SIG-M5 treated with dmso at 0.1 percent for 504 hours (cell line): Measurements from ENCODE around the gene BHMT2.

Experiments
- DNase-seq: peaks from one replicate; lab custom pipeline; 2025; ENCODE audit not compliant: unreplicated experiment; lab: John Stamatoyannopoulos, UW

The BHMT2 gene

DNA sequence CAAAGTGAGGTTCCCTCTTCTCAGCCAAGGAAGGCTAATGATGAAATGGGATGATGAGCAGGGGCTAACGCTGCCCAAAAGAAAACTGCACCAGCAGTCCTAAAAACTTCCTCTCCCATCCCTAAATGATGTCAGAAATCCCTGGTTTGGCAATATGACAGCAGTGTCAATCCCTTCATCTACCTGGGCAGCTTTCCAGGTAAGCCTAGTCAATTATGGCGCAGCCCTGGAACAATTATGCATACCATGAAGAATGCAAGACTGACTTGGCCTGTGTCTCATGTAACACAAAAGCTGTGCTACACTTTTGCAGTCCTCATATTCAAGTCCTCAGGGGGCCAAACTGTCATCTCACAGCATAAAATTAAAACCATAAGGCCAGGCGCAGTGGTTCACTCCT is 7.1 kb upstream of the BHMT2 start:
- DNase-seq = no peak

DNA sequence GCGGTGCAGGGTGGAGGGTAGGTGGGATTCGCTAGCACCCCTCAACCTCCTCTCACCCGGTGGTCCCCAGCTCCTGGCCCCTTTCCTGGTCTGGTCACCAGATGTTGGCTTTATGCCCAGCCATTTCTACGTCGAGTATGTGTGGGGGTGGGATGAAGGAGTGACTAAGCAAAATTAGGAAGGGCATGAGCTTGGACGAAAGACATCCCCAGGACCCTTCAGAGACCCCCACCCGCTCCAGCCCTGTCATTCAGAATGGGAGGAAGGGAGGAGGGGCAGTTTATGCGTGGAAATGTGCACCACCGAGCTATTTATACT is 742 bp downstream of the BHMT2 start:
- no peak for DNase-seq

DNA sequence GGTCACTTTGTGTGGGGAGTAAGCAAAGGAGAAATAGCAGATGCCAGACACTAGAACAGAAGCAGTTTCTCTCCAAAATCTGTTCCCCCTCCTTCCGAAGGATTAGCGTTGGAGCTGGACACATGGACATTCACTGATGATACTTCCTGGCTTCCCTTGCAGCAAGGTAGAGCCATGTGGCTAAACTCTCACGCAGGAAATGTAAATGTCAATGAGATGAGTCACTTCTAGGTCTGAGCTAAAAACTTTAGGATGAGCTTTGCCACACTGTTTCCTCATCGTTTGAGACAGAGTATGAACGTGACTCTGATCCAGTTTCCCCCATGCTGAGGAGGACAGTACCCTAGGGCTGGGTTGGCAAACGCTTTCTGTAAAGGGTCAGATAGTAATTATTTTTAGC is 5.1 kb downstream of the BHMT2 start:
- DNase-seq = peak; percentile 7

GRCh38 chr5:79075646-79076426 is 6.3 kb downstream of the BHMT2 start:
- DNase-seq = no peak

DNA sequence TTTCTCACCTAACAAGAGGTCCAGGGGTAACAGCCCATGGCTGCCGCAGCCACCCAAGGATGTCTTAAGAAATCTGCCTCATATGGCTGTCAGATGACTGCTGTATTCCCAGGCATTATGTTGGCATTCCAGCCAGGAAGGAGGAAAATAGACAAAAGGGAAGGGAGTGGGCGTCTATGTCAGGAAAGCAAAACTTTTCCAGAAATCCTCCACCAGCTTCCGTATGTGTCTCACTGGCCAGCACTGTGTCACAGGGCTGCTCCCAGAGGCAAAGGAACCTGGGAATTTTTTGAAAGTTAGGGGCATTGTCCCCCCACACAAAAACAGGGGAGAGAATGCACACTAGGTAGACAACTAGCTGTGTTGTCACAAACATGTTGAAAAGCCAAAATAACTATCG is 7.3 kb downstream of the BHMT2 start:
- no peak for DNase-seq

GRCh38 chr5:79077680-79078365 is 8.3 kb downstream of the BHMT2 start:
- no peak for DNase-seq

DNA sequence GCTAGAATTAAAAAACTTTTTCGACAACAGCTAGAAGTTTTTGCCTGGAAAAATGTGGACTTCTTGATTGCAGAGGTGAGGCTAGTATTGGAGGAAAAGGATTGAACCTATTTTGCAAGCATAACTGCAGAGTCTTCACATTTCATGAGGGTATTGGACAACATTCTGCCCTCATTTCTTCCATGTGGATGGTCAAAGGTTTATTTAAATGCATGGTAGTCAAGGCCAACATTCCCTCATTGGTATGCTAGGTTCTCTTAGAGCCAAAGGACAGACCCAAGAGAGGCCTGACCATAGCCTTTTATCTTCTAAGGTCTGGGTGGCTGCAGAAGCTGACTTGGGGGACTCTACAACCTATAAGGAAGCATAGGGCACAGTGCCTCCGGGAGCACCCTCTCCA is 11.2 kb downstream of the BHMT2 start:
- no peak for DNase-seq

GRCh38 chr5:79081779-79082178 is 12.2 kb downstream of the BHMT2 start:
- DNase-seq = no peak

DNA sequence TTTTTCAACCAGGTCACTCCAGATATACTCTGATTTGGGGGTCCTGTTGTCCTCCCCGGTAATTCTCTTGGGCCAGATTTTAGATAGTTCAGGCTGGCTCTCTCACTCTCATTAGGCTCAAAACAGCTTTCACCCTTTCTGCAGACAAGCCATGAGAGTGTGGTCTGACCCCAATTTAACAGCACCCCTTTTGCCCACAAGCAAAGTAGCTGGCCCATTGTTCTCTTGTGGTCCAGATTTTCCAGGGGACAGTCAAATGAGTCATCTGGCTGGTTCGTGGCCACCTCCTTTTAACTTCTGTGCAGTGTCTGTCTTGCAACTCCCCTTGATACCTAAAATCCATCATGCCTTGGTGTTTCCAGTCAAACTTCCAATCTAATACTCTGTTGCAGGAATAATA is 16.5 kb downstream of the BHMT2 start:
- no peak for DNase-seq

DNA sequence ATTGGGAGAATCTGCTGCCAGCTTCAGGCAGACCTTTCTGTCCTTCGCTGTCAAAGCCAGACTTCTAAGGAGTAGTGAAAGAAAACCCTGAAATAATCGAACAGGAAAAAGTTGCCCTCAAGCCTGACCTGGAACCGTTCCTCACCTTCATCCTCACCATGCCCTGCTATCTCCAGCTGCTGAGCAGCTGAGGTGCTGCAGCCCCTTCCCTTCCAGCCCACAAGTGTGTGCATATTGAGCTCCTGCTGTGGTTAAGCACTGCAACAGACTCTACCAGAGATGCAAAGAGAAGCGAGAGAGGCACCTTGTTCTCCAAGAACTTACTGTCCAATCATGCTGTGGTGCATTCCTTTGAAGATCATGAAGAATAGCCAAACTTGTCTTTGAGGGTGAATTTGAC is 18.9 kb downstream of the BHMT2 start:
- no peak for DNase-seq

- no peak for DNase-seq
These were observed 21.5 kb downstream of the BHMT2 start for GRCh38 chr5:79091064-79091463.

DNA sequence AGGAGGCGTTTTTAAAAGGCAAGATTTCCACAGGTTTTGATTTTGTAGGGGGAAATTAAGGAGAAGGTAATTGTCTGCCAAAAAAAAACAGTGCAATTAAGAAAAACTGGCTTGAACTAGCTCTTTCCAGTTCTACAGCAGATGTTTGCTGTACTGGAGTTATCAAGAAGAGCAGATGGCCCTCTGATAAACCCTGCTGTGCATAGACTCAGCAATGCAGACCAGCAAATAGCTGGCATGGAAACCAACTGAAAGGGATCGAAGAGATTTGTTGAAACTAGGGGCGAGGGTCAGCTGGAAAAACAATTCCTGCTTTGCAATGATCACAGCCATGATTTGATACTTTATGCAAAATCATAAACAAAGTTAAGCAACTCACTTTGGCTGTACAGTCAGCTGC is 24.2 kb downstream of the BHMT2 start:
- DNase-seq = no peak

DNA sequence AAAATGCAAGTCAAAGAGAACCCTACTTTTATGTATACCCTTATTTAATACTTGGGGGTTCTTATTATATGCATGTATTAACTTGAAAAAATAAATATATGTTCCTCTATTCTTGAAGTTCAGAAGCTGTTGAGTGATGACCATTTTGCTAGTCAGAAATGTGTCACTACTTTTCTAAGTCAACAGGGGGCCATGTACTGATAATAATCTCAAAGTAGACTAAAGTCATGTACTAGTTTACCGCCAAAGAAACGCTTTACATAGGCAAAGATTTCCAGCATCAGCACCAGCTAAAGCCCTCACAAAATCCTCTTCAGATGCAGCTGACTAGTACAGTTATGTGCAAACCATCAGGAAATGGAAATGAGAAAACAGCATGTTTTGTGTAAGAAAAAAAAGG is 36.3 kb downstream of the BHMT2 start:
- no peak for DNase-seq

DNA sequence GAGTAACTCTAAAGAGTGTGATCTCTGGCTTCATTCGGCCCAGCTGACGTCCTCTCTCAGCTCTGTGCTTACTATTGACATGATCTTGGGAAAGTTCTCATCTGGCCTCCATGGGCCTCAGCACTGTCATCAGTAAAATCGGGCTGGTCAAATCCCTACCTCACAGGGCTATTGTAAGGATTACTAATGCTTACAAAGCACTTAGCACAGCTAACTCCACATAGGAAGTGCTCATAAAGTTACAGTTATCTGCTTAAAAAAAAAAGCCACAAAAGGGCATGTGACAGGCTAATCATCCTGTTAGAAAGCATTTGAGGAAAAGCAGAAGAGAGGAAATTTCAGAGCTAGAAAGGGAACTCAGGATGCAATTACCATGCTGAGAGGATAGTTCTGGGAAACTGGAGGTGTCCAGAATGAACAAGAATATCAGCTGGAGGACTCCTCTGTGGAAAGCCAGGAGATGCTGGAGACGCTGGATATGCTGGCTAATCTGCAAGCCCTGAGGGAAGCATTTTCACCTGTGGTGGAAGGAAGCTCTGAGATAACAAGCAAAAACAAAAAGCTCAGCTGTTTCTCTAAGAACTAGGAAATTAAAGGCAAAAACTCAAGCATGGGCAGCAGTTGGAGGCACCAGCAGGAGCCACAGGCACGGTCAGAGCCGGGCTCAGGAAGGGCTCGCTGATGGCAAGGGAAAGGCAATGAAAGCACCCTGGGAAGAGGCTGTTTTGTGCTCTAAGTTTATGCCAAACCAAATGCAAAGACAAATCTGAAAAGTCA is 37.6 kb downstream of the BHMT2 start:
- peak; percentile 57 for DNase-seq

DNA sequence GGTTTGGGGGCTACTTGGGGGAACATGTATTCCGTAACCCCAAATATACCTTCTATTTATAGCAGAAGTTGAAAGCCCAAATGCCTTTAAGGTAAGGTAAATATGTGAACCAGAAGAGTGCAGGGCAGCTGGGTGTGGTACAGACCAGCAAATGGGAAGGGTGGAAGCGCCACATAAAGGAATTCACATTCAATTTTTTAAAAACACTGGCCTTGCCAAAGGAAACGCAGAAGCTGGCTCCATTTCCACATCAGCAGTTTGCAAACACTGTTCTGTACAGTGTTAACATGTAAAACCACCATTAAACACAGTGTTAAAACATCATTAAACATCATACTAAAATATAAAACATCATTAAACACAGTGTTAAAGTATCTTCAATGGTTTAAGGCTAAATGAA is 38.5 kb downstream of the BHMT2 start:
- DNase-seq = no peak

GRCh38 chr5:79108792-79109191 is 39.2 kb downstream of the BHMT2 start:
- DNase-seq = no peak

DNA sequence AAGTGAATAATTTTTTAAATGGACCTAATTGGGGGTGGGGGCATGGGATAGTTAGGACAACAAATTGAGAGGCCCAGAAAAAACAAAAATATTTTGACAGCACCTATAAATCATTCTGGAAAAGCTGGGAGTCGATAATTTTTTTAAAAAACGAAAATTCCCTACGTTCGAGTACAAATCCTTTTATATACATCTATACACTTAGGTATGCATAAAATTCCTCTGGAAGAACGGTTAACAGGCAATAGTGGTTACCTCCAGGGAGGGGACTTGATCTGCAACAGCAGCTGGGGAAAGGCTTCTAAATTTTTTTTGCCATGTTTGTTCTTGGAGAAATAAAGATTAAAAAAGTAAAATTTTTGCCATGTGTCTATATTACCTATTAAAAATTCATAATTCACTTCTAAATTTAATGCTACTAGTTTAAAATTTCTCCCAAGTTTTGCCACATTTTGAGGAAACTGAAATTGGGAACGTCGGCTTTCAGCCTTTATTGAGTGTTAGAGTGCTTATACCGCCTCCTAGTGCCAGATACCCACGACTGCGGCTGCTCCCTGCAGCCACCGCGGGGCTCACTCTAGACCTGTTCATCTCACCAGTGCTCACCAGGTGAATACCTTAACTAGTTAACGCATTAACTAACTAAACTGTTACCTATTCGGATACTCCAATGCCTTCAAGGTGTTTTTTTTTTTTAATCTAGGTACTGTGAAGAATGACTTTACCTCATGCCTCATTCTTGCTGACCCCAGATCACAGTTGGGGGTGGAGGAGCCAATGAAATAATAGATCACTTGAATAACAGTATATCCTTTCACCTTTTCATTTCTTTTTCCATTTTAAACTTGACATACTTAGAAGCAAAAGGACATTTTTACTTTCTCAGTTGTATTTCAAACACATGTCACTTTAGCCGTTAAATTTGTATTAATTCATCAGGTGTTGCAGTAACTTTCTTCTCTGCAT is 40.2 kb downstream of the BHMT2 start:
- DNase-seq = peak; percentile 30

- DNase-seq = no peak
These were observed 41.9 kb downstream of the BHMT2 start, which contains the start of gene BHMT for GRCh38 chr5:79111387-79111959. Gene BHMT, plus strand, starts transcription at chr5:79111809. Its CDS starts 77 bp downstream, at chr5:79111886.

DNA sequence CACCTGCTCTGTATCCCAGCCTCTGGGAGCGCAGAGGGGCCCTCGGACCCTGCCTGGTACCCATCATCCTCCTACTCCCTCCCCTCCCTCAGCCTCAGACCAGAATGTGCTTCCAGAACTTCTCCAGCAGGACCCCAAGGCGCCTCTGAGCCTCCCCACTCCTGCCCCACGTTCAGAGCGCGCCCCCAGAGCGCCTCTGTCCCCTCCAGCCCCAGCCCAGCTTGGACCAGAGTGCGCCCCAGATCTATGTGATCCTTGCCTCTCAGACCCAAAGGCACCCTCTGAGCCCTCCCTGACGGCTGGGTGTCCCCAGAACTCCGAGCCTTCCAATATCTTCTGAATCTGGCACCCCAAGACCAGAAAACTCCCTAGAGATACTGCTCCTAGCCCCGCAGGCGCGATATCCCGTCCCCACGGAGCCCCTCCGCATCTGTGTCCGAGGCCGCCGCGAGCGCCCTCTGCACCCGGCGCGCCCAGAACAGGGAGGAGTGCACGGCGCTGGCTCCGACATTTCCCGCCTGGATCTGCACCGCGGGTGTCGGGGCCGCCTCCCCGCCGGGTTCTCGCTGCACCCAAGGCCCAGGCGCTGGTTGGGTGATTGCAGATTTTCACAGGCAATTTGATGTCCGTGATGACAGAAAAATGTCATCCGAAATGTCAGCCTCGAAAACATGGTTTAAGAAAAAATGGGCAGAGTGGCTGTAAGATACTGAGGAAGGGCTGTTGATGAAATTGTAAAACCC is 42.6 kb downstream of the BHMT2 start:
- DNase-seq = no peak

DNA sequence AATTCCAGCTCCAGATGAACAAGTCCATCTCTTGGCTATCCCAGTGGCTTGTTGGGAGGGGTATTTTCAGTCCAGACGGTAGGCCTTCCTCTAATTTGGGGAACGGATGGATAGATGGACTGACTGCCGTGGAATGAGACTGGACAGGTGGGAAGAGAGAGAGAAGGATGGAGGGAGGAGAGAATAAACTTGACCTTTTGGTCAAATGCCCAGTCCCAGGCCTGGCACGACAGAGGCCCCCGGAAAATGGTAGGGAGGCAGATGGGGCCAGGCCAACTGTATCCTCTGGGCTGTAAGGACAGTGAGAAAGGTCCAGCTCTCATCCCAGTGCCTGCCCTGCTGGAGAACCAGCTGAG is 43.1 kb downstream of the BHMT2 start:
- DNase-seq = no peak
